Esophagus squamous epithelium (tissue), 4 donors: ENCODE data around the gene TSC22D1.

Source experiments
- POLR2A ChIP-seq, 4 donors: fragments of 450-650 bp; IDR thresholded peaks; one replicate each; pipeline ENCODE4 v1.6.1; 2017; ENCODE audit warnings: antibody characterized with exemption in 4 of 4, mild to moderate bottlenecking in 4 of 4, moderate library complexity in 3 of 4
- TF ChIP-seq, protein P1 (sequence below), 6 experiments: fragments of 450-650 bp in 4 of 6; fragments of 200-600 bp in 2 of 6; sonication (generic) in 2 of 6; IDR thresholded peaks; one replicate each; pipeline ENCODE4 v1.5.1; 2016 to 2019; ENCODE audit warnings: antibody characterized with exemption in 6 of 6, mild to moderate bottlenecking in 4 of 6, moderate library complexity in 4 of 6

GRCh38 chr13:44497801-44498200, 78.3 kb downstream of the TSC22D1 start:
- TF ChIP-seq, protein P1, sequence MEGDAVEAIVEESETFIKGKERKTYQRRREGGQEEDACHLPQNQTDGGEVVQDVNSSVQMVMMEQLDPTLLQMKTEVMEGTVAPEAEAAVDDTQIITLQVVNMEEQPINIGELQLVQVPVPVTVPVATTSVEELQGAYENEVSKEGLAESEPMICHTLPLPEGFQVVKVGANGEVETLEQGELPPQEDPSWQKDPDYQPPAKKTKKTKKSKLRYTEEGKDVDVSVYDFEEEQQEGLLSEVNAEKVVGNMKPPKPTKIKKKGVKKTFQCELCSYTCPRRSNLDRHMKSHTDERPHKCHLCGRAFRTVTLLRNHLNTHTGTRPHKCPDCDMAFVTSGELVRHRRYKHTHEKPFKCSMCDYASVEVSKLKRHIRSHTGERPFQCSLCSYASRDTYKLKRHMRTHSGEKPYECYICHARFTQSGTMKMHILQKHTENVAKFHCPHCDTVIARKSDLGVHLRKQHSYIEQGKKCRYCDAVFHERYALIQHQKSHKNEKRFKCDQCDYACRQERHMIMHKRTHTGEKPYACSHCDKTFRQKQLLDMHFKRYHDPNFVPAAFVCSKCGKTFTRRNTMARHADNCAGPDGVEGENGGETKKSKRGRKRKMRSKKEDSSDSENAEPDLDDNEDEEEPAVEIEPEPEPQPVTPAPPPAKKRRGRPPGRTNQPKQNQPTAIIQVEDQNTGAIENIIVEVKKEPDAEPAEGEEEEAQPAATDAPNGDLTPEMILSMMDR (IDR thresholded peaks at IDR 0.05): no peak
- TF ChIP-seq POLR2A (IDR thresholded peaks at IDR 0.05): no peak
